Kidney glomerular epithelial cell (primary cell): ENCODE results near the gene CPEB3.

Source experiments
- DNase-seq: peaks from one replicate; lab custom pipeline; 2025; lab: John Stamatoyannopoulos, UW

The CPEB3 gene

DNA sequence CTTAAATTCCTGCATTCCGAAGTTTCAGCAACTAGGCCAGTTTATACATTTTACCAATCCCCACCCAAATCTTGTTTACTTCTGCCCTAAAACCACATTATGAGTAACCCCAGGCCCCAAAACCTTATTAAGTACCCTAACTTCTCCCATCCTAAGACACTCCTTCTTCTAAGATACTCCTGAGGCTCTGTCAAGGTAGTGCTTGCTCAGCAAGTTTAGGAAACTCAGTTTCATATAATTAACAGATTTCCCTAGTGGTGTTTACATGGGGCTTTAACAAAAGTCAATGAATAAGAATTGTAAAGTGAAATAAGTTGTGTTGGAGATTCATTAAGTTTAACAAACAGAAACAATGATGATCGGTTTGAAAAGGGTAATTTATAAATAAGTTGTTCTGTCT, 77.8 kb downstream of the CPEB3 start:
- DNase-seq = no peak

DNA sequence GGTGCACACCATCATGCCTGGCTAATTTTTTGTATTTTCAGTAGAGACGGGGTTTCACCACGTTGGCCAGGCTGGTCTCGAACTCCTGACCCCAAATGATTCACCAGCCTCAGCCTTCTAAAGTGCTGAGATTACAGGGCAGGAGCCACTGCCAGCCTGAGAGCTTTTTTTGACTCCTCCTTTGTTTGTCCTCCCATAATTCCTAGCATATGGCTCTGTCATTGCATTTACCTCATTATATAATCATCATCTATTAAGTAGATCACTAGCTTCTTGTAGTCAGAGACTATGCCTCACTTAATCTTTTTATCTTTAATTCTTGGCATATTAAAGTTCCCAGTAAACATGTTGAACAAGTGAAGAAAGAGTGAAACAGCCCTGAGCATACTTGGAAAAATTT, 82.1 kb downstream of the CPEB3 start:
- DNase-seq = no peak

- no peak for DNase-seq
Observed at GRCh38 chr10:92208157-92208720, 82.6 kb downstream of the CPEB3 start.

- DNase-seq = no peak
Observed at GRCh38 chr10:92207061-92207460, 83.8 kb downstream of the CPEB3 start.

DNA sequence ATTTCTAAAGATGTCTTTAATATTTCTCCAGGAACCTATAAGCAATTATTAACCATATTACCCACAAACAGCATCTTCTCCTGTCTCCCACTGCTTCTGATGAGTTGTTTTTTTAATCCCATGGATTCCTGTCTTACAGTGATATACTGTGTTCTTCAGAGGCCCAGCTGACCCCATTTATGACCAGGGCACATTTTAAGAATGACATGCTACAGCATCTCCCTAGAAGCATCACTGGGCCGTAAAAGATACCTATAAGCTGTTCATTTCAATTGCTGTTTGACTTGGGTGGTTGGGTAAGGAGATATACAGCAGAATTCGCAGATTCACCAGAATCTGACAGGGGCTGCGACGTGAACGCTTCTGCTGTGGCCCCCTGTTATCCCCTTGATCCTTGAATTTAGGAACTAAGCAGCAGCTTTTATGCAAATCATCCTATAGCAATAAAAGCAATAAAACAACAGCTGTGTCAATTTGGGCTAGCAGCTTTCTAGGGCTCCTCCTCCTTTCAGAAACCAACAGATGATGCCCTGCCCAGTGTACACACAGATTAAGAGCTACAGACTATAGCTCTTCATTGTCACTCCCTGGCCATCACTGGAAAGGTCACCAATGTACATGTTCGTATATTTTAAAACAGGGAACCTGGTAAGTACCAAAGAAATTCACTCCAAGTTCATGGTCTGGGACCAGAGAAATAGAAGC, 86.8 kb downstream of the CPEB3 start:
- DNase-seq = no peak

DNA sequence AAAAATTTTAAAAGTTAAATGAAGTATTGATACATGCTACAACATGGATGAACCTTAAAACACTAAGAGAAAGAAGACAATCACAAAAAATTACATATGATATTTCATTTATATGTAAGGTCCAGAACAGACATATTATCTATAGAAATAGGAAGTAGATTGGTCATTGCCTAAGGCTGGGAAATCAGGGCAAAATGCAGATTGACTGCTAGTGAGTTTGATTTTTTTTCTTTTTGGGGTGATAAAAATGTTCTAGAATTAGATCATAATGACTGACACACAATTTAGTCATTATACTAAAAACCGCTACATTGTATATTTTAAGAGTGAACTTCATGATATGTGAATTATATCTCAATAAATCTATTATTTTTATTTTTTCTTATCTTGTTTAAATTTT, 88.3 kb downstream of the CPEB3 start:
- DNase-seq = no peak

DNA sequence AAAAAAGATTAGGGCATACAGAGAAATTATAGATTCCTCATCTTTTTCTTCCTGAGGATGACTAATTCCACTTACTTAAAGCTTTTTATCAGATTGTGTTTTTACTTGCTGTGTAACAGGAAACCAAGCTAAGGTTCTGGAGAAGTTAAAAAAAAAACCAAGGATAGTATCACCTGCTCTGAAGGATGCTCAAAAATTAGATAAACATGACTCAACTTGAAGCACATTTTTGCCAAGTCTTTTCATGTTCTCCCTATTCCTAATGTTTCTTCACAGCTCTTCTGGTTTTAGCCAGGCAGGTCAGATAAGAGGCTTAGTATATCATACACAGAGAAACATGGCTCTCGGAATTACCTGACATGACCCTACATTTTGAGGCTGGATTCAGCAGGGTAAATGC, 90.3 kb downstream of the CPEB3 start:
- DNase-seq = no peak

DNA sequence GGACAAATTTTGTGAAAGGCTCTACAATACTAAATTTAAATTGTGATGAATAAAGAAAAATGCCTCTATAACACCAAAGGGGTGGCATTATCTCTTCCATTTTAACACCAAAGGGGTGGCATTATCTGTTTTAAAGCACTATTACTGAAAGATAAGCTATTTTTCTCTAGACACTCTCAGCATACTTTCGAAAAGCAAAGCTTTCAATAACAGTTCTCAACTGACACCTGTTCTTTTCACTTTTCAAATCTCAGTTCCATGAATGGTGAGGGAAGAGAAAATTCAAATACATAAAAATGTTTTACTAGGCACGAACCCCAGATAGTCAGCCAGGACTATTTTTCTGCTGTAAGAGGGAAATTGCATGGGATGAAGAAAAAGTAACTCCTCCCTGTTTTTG, 103.8 kb downstream of the CPEB3 start:
- DNase-seq = no peak

GRCh38 chr10:92184977-92185376, 105.9 kb downstream of the CPEB3 start:
- DNase-seq = no peak

GRCh38 chr10:92183199-92183598, 107.7 kb downstream of the CPEB3 start:
- no peak for DNase-seq

DNA sequence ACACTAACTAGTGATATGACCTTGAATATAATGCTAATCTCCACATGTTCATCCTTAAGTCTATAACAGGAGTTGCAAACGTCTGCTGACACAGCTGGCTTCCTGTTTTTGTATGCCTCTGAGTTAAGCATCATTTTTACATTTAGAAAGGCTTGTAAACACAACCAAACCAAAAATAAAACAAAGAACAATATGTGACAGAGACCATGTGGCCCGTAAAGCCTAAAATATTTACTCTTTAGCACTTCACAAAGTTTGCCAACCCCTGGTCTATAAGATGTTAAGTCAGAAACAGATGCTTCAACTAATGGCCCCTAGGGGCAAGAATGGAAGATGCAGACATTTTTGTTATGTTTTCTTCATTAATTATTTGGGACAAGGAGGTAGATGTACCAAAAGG, 109.3 kb downstream of the CPEB3 start:
- DNase-seq = no peak

DNA sequence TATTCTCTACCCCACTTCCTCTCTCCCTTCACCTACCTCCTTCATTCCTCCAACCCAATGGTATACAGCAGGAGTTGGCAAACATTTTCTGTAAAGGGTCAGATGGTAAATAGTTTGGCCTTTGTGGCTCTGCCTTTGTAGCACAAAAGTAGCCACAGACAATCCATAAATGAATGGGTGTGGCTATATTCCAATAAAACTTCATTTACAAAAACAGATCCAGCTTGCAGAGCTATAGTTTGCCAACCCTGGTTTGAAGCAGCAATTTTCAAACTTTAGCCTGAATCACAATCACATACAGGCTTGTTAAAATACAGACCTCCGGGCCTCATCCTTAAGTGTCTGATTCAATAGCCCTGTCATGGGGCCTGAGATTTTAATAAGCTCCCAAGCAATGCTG, 110.5 kb downstream of the CPEB3 start:
- DNase-seq = no peak

DNA sequence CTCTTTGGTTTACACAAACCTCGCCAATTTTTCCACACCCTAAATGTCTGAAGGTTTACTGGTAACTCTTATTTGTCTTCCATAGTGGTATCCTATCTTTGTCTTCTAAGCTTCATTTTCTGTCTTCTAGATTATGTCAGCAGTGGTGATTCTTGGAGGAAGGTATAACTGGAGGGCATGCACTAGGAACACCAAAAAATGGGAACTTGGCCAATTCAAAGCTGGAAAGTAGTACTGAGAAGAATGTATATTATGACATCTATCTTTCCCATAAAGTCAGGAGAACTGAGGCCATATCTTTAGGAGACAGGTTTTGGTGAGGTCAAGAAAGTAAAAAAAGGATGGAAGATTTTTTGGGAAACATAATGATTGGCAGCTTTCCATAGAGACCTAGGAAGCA, 113.3 kb downstream of the CPEB3 start:
- DNase-seq = no peak

DNA sequence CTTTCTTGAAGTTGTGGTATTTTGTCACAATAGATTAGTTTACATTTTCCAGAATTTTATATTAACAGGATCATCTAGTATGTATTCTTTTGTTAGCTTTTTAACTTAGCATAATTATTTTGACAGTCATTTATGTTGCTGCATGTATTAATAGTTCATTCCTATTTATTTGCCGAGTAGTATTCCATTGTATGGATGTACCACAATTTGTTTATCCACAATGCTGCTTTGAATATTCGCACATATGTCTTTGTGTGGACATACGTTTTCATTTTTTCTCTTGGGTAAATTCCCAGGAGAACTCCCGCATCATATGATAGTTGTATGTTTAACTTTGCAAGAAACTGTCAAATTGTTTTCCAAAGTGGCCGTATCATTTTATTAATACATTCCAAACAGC, 115.7 kb downstream of the CPEB3 start:
- DNase-seq = no peak

GRCh38 chr10:92173996-92174395, 116.9 kb downstream of the CPEB3 start:
- DNase-seq = no peak

GRCh38 chr10:92164036-92164696, 126.7 kb downstream of the CPEB3 start:
- no peak for DNase-seq

GRCh38 chr10:92162541-92162940, 128.3 kb downstream of the CPEB3 start:
- DNase-seq = no peak

- DNase-seq = no peak
Observed at GRCh38 chr10:92156874-92157773, 133.8 kb downstream of the CPEB3 start.

DNA sequence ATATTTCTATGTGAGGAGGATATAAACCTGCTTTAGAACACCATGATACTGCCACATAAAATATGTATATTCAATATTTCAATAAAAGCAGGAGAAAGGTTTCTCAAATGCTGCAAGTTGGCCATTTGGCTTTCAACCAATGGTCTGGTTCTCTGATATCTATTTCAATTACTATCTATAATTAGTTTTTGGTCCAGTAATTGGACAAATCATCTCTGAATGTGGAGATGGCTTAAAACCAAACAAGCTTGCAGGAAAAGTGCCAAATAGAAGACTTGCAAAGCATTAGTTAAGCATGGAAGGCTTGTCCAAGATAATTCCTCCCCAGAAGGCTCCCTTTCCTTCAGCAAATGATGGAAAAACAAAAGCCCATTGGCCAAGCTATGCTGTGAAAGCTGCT, 140.1 kb downstream of the CPEB3 start:
- no peak for DNase-seq

GRCh38 chr10:92149261-92149660, 141.6 kb downstream of the CPEB3 start:
- DNase-seq = no peak

- DNase-seq = no peak
Observed at GRCh38 chr10:92146781-92147180, 144.1 kb downstream of the CPEB3 start.

GRCh38 chr10:92146107-92146506, 144.8 kb downstream of the CPEB3 start:
- DNase-seq = no peak

DNA sequence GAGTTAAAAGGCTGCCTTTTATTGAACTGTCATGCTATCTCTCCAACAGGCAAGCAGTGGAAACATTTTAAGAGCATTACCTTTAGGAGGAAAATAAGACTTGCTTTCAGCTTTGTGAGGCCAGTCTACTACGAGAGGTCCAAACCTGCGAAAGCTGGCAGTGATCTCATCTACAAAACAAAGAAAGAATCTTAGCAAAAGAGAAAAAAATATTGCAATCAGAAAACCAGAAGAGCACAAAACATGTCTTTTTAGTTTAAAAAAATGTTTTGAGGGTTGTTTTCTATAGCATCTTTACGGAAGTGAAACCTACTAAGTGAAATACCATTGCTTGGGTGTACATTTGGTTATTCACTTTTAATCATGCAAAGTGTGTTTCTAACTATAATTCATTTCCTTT, 147.9 kb downstream of the CPEB3 start:
- DNase-seq = no peak
